ENCODE data around the gene UBAP1L.
"Not testable (repeated sequence)": the region's sequence is repeated elsewhere in the genome, so short reads cannot be mapped to it uniquely, and the experiment has no call there.

Gene UBAP1L

DNA sequence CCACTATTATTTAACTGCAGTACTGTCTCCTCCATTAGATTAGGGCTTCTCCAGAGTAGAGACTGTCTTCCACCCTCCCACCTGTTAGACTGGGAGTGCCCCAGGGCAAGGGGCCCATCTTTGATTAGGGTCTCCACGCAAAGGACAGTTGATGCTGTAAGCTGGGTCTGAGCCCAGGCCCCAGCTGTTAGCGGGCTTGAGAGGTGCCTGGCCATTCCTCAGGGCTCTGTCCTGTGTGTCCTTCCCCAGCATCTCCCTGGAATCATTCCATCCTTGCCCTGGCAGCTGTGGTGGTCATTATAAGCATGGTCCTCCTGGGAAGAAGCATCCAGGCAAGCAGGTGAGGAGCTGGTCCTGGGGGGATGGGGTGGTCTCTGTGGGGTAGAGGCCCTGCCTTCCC is 63.7 kb downstream of the UBAP1L start:
- FAIRE-seq (no peak), DNase-seq (ENCODE audit: extremely low spot score, insufficient read length, low read depth) (no peak)

- FAIRE-seq: no peak
- no peak for DNase-seq (ENCODE audit: extremely low spot score, insufficient read length, low read depth)
Observed at GRCh38 chr15:65050270-65050669, 64.7 kb downstream of the UBAP1L start.

- peak; percentile 95 for FAIRE-seq
- DNase-seq (ENCODE audit: extremely low spot score, insufficient read length, low read depth): peak; percentile 92
Observed at GRCh38 chr15:65049418-65049840, 65.6 kb downstream of the UBAP1L start.

- no peak for DNase-seq (ENCODE audit: extremely low spot score, insufficient read length, low read depth)
- no peak for FAIRE-seq
Observed at GRCh38 chr15:65048241-65048640, 66.8 kb downstream of the UBAP1L start.

GRCh38 chr15:65044724-65045481 is 70.1 kb downstream of the UBAP1L start, which contains the start of gene SLC51B:
TSS of gene SLC51B (plus strand) at chr15:65045387. CDS start at chr15:65050005, 4,618 bp downstream.
- FAIRE-seq: no peak
- DNase-seq (ENCODE audit: extremely low spot score, insufficient read length, low read depth): no peak

GRCh38 chr15:65044218-65044617 is 70.8 kb downstream of the UBAP1L start:
- FAIRE-seq: peak; percentile 80
- not testable (repeated sequence) for DNase-seq (ENCODE audit: extremely low spot score, insufficient read length, low read depth)

GRCh38 chr15:65042776-65043327 is 72.1 kb downstream of the UBAP1L start:
- DNase-seq (ENCODE audit: extremely low spot score, insufficient read length, low read depth) (no peak), FAIRE-seq (no peak)
